GM21360 (cell line): ENCODE data around the gene KRTAP4-7.
"Not testable (repeated sequence)": the region's sequence is repeated elsewhere in the genome, so short reads cannot be mapped to it uniquely, and the experiment has no call there.

Experiments used
- ATAC-seq: cut with Tn5 transposase; IDR thresholded peaks from one replicate; pipeline ENCODE4 v1.9.1; 2021; ENCODE audit warnings: mild to moderate bottlenecking, moderate library complexity; ENCODE audit not compliant: unreplicated experiment

Gene KRTAP4-7

DNA sequence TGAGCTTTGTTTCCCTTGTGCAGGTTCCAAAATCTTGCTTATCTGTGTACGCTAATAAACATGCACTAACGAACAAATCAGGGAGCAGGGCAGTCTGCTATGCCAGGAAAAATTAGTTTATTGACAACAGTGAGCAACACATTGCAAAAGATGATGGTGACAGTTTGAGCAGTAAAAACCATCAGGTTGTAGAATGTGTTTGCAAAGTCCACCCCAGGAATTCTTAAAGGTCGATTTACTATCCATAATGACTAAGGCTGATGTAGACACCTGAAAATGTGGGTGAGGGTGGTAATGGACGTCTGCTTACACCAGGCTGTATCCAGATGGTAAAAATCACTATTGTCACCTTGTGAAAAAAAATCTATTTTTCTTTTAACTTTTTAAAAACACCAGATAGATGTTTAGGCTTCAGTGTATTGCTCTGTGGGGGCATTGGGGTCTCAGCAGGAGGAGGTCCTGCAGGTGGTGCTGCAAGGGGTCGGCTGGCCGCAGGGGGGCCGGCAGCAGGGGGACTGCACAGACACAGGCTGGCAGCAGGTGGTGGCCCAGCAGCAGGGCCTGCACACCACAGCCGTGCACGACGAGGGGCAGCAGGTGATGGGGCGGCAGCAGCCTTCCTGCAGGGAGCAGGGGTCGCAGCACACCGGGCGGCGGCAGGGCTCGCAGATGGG lies 18.8 kb upstream of the KRTAP4-7 start:
- not testable (repeated sequence) for ATAC-seq

DNA sequence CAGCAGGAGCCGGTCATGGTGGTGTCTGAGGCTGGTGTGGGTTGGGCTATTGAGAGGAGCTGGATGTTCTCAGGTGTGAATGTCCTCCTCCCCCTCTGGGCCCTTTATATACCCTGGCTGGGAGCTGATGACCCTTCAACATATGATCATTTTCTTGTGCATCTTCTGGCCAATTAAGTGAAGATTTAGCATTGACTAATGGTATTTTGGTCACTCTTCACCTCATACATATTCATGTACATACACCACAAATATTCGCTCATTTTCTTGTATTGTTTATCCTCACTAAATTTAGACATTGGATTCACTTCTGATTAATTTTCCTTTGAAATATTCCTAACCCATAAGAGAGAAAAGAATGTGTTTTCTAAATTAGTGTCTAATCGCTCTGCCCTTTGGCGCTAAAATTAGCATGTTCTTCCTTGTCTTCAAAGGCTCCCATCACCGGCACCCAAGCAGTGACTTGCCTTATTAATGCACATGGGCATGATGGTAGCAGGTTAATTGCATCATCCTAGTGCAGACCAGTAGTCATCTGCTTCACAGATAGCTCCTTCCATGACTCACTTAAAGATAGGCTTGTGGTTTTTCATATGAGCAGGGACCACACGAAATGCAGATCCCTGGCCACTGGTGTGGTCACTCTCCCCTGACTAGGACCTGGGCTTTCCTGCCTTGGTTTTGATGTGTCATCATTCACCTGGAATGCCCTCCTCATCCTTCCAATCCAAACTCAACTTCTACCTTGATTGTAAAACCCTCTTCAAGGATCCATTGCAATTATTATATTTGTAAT lies 17.9 kb upstream of the KRTAP4-7 start, which contains the start of gene KRTAP2-4:
KRTAP2-4 (minus strand) TSS at position 51 of the 796 bp plus-strand sequence; CDS start at position 17, 34 bp downstream.
- ATAC-seq = no peak

DNA sequence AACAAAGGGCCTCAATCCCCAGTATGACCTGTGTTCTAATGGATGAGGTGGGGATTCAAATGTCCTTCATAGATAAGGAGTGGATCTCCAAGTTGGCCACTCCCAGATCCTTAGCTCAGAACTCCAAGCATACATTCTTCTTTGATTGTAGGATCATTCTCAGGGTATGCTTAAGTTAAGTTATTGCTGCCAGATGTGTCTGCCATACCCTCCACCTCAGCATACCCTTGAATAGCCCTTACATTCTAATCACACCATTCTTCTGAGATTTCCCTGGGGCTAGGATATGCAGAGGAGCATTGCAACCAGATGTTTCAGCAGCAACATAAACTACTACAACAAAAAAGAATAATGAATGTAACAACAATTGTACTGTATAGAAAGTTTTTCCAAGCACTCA lies 16.7 kb upstream of the KRTAP4-7 start:
- ATAC-seq = no peak

DNA sequence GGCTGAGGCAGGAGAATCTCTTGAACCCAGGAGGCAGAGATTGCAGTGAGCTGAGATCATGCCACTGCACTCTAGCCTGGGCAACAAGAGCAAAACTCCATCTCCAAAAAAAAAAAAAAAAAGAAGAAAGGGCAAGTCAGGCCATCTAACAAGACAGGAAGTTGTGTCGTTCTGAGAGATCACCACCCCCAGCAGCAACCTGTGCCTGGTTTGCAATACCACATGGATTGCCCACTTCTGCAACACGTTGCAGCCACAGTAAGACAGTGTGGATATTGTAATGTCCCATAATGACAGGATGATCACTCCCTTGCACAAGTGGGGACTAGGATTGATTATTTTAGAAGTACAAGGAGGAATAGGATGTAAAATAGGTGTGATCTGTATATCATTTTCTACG lies 14.9 kb upstream of the KRTAP4-7 start:
- no peak for ATAC-seq

DNA sequence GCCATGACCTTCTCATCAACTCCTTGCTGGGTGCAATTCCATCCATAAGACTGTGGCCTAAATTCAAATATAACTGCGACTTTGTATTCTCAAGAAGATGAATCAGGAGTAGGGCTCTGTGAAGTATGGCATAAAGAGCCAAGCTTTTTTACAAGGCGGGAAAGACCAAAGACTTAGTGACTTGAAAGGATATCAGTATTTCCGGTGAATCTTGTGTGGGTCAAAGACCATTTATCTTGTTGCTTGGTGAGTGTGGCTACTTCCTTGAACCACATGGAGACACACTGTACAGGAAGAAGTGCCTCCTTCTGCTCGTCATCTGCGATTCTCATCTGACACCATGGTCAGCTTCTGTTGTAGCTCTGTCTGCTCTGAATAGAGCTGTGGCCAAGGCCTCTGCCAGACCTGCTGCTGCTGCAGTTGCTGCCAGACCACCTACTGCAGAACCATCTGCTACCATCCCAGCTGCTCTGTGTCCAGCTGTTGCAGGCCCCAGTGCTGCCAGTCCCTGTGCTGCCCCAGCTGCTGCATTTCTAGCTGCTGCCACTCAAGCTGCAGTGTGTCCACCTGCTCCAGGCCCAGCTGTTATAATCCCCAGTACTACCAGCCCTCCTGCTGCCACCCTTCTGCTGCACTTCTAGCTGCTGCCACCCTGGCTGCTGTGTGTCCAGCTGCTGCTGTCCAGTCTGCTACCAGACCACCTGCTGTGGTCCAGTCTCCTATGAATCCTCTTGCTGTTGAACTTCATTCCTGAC lies 12.2 kb upstream of the KRTAP4-7 start:
- ATAC-seq = no peak

DNA sequence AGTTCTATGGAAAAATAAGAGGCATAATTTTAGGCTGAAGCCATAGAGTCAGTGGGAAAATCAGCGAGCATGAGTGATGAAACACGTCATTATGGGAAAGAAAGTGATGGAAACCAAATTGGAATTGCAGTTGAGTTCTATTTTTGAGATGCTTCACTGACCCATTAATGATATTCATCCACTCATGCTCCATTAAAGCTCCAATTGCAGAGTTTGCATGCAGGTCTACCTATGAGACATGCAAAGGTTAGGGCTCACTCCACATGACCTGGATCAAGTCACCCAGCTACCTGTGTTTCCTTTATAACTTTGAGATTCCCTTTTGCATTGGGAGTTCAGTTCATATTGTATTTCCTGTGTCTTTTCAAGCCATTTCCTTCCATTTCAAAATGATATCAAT lies 10.3 kb upstream of the KRTAP4-7 start:
- ATAC-seq = no peak

DNA sequence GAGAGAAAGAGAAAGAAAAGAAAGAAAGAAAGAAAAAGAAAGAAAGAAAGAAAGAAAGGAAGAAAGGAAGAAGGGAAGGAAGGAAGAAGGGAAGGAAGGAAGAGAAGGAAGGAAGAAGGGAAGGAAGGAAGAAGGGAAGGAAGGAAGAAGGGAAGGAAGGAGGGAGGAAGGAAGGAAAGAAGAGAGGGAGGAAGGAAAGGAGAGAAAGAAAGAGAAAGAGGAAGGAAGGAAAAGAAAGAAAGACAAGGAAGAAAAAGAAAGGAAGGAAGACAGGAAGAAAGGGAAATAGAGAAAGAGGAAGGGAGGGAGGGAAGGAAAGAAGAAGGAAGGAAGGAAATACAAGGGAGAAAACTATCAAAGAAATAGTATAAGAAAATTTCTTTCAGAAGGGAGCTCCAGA lies 7.2 kb upstream of the KRTAP4-7 start:
- no peak for ATAC-seq

DNA sequence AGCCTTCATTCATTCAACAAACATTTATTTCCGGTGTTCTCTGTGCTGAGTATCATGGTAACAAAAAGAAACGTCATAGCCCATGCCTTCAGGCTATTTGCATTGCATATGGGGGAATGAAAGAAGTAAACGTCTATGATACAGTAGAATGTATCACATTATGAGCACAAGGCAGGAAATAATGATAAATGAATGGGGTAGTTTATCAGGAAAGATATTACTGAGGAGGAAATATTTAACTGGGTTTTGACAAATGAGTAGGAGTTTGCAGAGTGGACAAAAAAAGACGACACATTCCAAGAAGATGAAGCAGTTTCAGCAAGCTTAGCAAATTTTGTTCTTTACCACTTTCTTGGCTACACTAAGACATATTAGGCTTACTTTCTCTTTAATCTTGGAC lies 1.3 kb upstream of the KRTAP4-7 start:
- ATAC-seq = no peak

DNA sequence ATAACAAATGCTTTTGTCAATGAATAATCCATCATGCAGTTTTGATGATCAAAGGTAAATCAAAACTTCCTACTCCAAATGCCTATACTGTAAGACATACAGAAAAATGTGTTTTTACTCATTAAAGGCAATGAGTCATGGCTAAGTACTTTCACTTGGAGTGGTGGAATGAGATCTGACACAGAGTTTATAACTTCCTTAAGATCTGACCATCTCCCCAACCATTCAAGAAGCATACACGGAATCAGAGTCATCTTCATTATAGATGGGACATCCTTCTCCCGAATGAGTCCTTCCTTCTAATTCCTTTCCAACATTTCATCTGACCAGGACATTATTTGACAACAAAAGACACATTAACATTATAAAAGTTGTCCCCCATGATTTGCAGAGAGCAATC lies 523 bp upstream of the KRTAP4-7 start:
- ATAC-seq = not testable (repeated sequence)

DNA sequence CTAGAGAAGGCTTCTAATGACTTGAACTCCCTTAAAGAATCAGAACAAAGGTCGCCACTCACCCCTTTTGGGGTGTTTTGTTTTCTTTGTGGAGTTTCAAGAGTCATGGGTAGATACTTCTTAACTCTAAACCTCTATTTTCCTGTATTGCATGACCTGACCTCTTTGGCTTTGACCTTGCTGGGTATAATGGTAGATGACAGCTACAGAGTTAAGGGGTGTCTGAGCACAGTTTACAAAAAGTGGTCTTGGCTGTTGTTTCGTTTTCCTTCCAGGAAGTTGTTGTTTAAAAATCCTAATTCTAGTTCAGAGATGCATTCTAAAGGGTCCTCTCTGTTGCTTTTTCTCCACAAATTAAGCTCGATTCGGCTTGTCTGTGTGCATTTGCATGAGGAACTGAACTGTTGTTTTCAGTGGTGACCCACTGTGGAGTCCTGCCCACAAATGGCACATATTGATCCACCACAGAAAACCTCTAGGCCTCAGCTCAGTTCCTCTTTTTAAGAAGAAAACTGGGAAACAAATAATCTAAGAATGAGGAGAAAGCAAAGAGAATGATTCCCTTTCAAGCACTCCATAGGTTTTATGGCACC lies 4.9 kb downstream of the KRTAP4-7 start:
- not testable (repeated sequence) for ATAC-seq

DNA sequence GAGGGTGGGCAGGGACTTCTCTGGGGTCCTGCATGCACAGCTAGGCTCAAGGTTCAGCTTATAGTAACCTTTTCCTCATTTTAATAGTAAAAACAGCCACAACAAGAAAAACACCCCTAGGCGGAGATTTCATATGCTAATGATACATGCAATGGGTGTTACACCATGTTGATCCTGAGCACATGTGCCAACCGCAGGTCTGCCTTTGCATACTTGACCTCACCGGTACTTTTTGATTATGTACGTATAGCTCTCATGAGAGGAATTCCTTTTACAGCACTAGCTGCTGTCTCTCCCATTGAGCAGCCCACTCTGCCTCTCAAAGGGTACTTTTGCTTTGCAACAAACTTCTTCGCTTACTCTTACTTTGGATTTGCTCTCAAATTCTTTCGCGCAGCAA lies 12.1 kb downstream of the KRTAP4-7 start:
- ATAC-seq = no peak

DNA sequence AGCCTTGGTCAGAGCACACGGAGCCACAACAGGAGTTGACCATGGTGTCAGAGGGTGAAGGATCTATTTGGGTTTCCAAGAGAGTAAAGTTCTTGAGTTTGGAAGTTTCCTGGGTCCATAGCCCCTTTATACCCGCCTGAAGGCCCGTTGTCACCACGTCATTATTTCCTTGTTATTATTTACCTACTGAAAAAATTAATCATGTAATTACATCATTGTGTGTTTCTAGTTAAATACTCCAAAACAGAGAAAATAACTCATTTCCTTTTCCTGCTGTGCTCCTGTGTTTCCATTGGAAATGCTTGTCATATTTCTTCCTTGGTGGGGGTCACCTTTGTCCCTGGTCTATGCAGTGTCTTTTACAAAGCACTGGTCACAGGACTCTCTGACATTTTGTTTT lies 14.1 kb downstream of the KRTAP4-7 start, which contains the start of gene KRTAP4-8:
KRTAP4-8 (minus strand) TSS at position 101 of the 400 bp plus-strand sequence; CDS start at position 43, 58 bp downstream.
- ATAC-seq = no peak

DNA sequence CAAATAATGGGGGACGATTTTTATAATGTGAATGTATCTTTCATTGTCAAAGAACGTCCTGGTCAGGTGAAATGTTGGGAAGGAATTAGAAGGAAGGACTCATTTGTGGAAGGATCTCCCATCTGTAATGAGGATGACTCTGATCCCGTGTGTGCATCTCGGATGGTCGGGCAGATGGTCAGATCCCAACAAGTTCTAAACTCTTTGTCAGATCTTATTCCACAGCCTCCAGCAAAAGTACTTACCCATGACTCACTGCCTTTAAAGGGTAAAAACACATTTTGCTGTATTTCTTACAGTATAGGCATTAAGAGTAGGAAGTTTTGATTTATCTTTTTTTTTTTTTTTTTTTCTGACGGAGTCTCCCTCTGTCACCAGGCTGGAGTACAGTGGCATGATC lies 14.5 kb downstream of the KRTAP4-7 start:
- no peak for ATAC-seq

DNA sequence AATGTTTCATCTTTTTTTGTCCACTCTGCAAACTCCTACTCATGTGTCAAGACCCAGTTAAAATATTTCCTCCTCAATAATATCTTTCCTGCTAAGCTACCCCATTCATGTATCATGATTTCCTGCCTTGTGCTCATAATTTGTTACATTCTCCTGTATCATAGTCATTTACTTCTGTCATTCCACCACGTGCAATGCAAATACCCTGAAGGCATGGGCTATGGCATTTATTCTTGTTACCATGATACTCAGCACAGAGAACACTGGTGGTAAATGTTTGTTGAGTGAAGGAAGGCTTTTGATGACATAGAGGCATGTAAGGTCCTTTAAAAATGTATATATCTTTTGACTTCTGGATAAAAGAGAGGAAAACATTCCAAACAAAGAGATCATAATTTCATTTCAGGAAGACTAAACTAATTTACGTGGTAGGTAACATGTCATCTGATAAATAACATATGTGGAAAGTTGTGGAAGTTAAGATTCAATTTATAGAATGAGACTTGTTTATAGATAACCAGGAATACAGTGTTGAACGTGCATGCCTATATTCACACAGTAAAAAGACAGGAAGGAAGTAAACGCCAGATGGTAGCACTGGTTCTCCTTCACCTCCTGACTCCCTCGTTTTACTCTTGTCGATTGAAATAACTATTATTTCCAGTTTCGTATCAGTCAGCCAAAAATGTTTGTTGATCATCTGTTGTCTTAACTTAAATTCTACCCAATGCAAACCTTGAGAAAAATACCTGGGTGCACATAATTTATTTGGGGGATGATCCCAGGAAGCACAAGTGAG lies 15.9 kb downstream of the KRTAP4-7 start:
- not testable (repeated sequence) for ATAC-seq

DNA sequence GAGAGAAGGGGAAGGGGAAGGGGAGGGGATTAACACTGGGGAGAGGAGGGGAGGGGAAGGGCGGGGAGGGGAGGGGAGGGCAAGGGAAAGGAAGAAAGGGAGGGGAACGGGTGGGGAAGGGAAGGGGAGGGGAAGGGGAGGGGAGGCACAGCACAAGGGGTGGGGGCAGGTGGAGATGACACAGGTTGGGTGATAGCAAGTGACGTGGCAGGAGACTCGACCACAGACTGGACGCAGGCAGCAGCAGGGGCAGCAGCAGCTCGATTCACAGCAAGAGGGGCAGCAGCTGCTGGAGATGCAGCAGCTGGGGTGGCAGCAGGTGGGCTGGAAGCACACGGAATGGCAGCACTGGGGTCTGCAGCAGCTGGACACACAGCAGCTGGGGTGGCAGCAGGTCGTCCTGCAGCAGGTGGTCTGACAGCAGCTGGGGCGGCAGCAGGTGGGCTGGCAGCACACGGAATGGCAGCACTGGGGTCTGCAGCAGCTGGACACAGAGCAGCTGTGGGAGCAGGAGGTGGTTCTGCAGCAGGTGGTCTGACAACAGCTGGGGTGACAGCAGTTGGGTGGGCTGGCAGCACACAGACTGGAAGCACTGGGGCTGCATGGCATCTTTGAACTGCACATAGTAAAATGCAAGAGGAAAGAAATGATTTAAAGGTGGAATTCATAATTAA lies 17.8 kb downstream of the KRTAP4-7 start, which contains the start of gene KRTAP4-16:
KRTAP4-16 (minus strand) TSS at position 624 of the 674 bp plus-strand sequence; CDS start at position 624, 0 bp downstream.
- ATAC-seq = no peak

DNA sequence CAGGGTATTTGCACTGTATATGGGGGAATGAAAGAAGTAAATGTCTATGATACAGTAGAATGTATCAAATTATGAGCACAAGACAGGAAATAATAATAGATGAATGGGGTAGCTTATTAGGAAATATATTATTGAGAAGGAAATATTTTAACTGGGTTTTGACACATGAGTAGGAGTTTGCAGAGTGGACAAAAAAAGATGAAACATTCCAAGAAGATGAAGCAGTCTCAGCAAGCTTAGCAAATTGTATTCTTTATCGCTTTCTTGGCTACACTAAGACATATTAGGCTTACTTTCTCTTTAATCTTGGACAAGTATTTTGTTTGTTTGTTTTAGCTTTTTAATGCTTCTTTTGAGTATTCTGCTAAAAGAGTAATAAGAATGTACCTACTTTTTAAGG lies 19.9 kb downstream of the KRTAP4-7 start:
- no peak for ATAC-seq

DNA sequence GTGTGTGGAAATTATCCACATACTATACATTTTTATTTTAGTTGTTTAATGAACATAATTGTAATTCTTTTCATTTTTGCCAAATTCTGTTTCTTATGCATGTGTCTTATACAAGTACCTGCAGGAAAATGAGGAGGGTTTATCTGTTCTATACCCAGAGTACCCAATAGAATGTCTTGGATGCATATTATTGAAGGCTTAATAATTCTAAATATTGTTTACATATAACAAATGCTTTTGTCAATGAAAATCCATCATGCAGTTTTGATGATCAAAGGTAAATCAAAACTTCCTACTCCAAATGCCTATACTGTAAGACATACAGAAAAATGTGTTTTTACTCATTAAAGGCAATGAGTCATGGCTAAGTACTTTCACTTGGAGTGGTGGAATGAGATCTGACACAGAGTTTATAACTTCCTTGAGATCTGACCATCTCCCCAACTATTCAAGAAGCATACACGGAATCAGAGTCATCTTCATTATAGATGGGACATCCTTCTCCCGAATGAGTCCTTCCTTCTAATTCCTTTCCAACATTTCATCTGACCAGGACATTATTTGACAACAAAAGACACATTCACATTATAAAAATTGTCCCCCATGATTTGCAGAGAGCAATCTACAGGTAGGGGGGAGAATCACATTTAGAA lies 20.6 kb downstream of the KRTAP4-7 start:
- not testable (repeated sequence) for ATAC-seq

DNA sequence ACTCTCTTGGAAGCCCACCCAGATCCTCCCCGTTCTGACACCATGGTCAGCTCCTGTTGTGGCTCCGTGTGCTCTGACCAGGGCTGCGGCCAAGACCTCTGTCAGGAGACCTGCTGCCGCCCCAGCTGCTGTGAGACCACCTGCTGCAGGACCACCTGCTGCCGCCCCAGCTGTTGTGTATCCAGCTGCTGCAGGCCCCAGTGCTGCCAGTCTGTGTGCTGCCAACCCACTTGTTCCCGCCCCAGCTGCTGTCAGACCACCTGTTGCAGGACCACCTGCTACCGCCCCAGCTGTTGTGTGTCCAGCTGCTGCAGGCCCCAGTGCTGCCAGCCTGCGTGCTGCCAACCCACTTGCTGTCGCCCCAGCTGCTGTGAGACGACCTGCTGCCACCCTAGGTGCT lies 21.4 kb downstream of the KRTAP4-7 start, which contains the start of gene KRTAP4-9:
KRTAP4-9 (plus strand) TSS at position 43 of the 400 bp plus-strand sequence; CDS start at position 43, 0 bp downstream.
- not testable (repeated sequence) for ATAC-seq

DNA sequence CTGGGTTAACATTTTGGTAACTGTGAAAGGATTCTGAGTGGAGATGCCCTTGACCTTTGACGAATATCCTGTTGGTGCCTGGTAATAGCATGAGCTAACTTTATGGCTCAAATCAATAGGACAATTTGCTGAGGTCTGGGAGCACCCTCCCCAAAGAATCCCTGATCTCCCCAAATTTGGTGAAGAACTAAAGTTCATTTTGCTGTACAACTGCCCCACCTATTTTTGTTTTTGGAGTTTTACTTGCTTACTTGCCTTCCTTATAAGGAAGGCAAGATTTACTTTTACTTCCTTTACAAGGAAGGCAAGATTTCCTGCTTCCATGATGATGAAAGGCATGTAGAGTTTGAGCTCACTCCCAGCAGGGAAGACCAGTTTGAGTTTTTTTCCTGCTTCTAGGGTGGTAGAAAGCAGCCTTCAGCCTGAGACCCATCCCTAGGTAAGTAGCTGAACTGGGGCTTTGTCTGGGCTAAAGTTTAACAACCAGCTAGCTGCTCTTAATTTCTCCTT lies 24.0 kb downstream of the KRTAP4-7 start:
- no peak for ATAC-seq
